ENCODE measurements around the gene PFKFB3.
"Not testable (repeated sequence)": the region's sequence is repeated elsewhere in the genome, so short reads cannot be mapped to it uniquely, and the experiment has no call there.

GRCh38 chr10:6290621-6291020, 87.9 kb downstream of the PFKFB3 start:
- TF ChIP-seq POLR2A, CTCF (IDR thresholded peaks at IDR 0.05): not testable (repeated sequence)

All from gastroesophageal sphincter (tissue), 3 donors.